LHCN-M2 (cell line): ENCODE measurements around the gene ARF5. TPM values are rescaled to one million over a fixed set of nuclear protein-coding genes. Genes with fewer than 3 reads are reported as not detected.

Experiments
- DNase-seq: peaks from one replicate; pipeline ENCODE4 v3.0.0-alpha.2; 2012; ENCODE audit warnings: low read depth
- total RNA-seq: library from RNA; depleted of rRNA; stranded (reverse); fragments of >200 nt; gene quantifications from 2 replicates; pipeline ENCODE4 v1.2.3, GENCODE V29; 2014

The ARF5 gene
- total RNA-seq, 1 experiment from 2014 or later = 300 TPM

- peak; percentile 69 for DNase-seq
Observed at GRCh38 chr7:127588697-127589482, 679 bp downstream of the ARF5 start.

GRCh38 chr7:127589896-127590295, 1.7 kb downstream of the ARF5 start:
- no peak for DNase-seq

- DNase-seq = no peak
Observed at GRCh38 chr7:127591189-127591588, 3.0 kb downstream of the ARF5 start.

GRCh38 chr7:127591591-127591990, 3.4 kb downstream of the ARF5 start:
- no peak for DNase-seq

- no peak for DNase-seq
Observed at GRCh38 chr7:127592550-127592949, 4.3 kb downstream of the ARF5 start.

GRCh38 chr7:127594490-127594889, 6.3 kb downstream of the ARF5 start:
- DNase-seq = no peak

GRCh38 chr7:127595737-127596136, 7.5 kb downstream of the ARF5 start:
- DNase-seq = no peak

- no peak for DNase-seq
Observed at GRCh38 chr7:127598318-127598717, 10.1 kb downstream of the ARF5 start.

- no peak for DNase-seq
Observed at GRCh38 chr7:127600885-127601284, 12.7 kb downstream of the ARF5 start.

GRCh38 chr7:127608446-127608845, 20.2 kb downstream of the ARF5 start:
- no peak for DNase-seq

- no peak for DNase-seq
Observed at GRCh38 chr7:127609297-127609696, 21.1 kb downstream of the ARF5 start.

- DNase-seq = no peak
Observed at GRCh38 chr7:127612263-127612662, 24.1 kb downstream of the ARF5 start.

- DNase-seq = no peak
Observed at GRCh38 chr7:127616724-127617123, 28.5 kb downstream of the ARF5 start.

- DNase-seq = no peak
Observed at GRCh38 chr7:127618042-127618441, 29.8 kb downstream of the ARF5 start, which contains the start of gene PAX4. PAX4 (minus strand) TSS chr7:127618142; CDS start chr7:127615928, 2,214 bp downstream.

- no peak for DNase-seq
Observed at GRCh38 chr7:127618775-127619174, 30.6 kb downstream of the ARF5 start.

- DNase-seq = no peak
Observed at GRCh38 chr7:127619681-127620405, 31.6 kb downstream of the ARF5 start.

- DNase-seq = no peak
Observed at GRCh38 chr7:127620406-127621233, 32.4 kb downstream of the ARF5 start.

- DNase-seq = no peak
Observed at GRCh38 chr7:127625331-127625730, 37.1 kb downstream of the ARF5 start.

GRCh38 chr7:127628445-127628844, 40.2 kb downstream of the ARF5 start:
- no peak for DNase-seq

- no peak for DNase-seq
Observed at GRCh38 chr7:127629268-127629854, 41.1 kb downstream of the ARF5 start.

GRCh38 chr7:127632276-127632910, 44.2 kb downstream of the ARF5 start:
- no peak for DNase-seq
